T-helper 1 cell treated with Interleukin-12 subunit alpha and Interleukin-12 subunit beta and Interleukin-4 antibody, amounts not matched to agents 30 ng/mL and 1 ng/mL, for 36 hours (primary cell): ENCODE results near the gene MRI1. TPM values are rescaled to one million over a fixed set of nuclear protein-coding genes. Genes with fewer than 3 reads are reported as not detected.
"Not testable (repeated sequence)": the region's sequence is repeated elsewhere in the genome, so short reads cannot be mapped to it uniquely, and the experiment has no call there.

Experiments
- intact Hi-C: fragments of 100-400 bp; cut with micrococcal nuclease; formaldehyde crosslinking; loops from one replicate; pipeline ENCODE4 v1.15.1; 2024
- total RNA-seq: library from RNA; stranded (reverse); gene quantifications from 2 replicates; pipeline ENCODE4 v1.2.3, GENCODE V29; 2022

Gene MRI1
- total RNA-seq, 1 donor from 2014 or later, result 43.6 TPM

GRCh38 chr19:13788991-13789390 is 24.7 kb downstream of the MRI1 start:
- intact Hi-C loops, result no loop called here

GRCh38 chr19:13790354-13790753 is 26.0 kb downstream of the MRI1 start:
- intact Hi-C loops, result no loop called here

- intact Hi-C loops, result not testable (repeated sequence)
These were observed 29.0 kb downstream of the MRI1 start for GRCh38 chr19:13793317-13793716.

- intact Hi-C loops, result loop anchor here (2.0 kb wide), 1 partner anchor 68 kb away; no protein-coding TSS in a partner anchor
These were observed 30.1 kb downstream of the MRI1 start for GRCh38 chr19:13794398-13794756.

- intact Hi-C loops, result loop anchor here (1.0 to 2.0 kb wide), 8 partner anchors 8 to 894 kb away; partner anchors contain the start of gene C19orf53
These were observed 30.7 kb downstream of the MRI1 start, which contains the start of gene ZSWIM4 for GRCh38 chr19:13794757-13795589. TSS of gene ZSWIM4 (plus strand) at chr19:13795443. CDS start at chr19:13795649, 206 bp downstream.

GRCh38 chr19:13795595-13796300 is 31.4 kb downstream of the MRI1 start:
- intact Hi-C loops, result loop anchor here (1.0 to 2.0 kb wide), 8 partner anchors 8 to 894 kb away; partner anchors contain the start of gene C19orf53

GRCh38 chr19:13796301-13797057 is 32.2 kb downstream of the MRI1 start:
- intact Hi-C loops, result no loop called here

GRCh38 chr19:13797058-13797440 is 32.7 kb downstream of the MRI1 start:
- intact Hi-C loops, result no loop called here

- intact Hi-C loops, result no loop called here
These were observed 33.5 kb downstream of the MRI1 start for GRCh38 chr19:13797870-13798269.

- intact Hi-C loops, result no loop called here
These were observed 35.3 kb downstream of the MRI1 start for GRCh38 chr19:13799669-13800068.

- intact Hi-C loops, result no loop called here
These were observed 38.7 kb downstream of the MRI1 start for GRCh38 chr19:13803038-13803437.

GRCh38 chr19:13804830-13805683 is 40.7 kb downstream of the MRI1 start:
- intact Hi-C loops, result no loop called here

GRCh38 chr19:13806728-13807127 is 42.4 kb downstream of the MRI1 start:
- intact Hi-C loops, result no loop called here

GRCh38 chr19:13807421-13808021 is 43.2 kb downstream of the MRI1 start:
- intact Hi-C loops, result no loop called here

GRCh38 chr19:13808856-13809255 is 44.5 kb downstream of the MRI1 start:
- intact Hi-C loops, result no loop called here

GRCh38 chr19:13812544-13812943 is 48.2 kb downstream of the MRI1 start:
- intact Hi-C loops, result no loop called here

GRCh38 chr19:13813147-13813546 is 48.8 kb downstream of the MRI1 start:
- intact Hi-C loops, result no loop called here

- intact Hi-C loops, result no loop called here
These were observed 50.2 kb downstream of the MRI1 start for GRCh38 chr19:13814550-13814949.

- intact Hi-C loops, result no loop called here
These were observed 52.8 kb downstream of the MRI1 start for GRCh38 chr19:13817018-13817614.
